PFSK-1 (cell line): ENCODE results near the gene C1GALT1.

Experiments
- FOXP2 ChIP-seq: optimal IDR thresholded peaks from 2 replicates; pipeline ENCODE3; 2011; ENCODE audit warnings: borderline replicate concordance, control low read depth, inconsistent platforms; ENCODE audit not compliant: insufficient read depth; ENCODE audit errors: extremely low read length, extremely low read depth
- POLR2AphosphoS5 ChIP-seq: IDR thresholded peaks from 2 replicates; pipeline ENCODE4 v1.6.1; 2012; ENCODE audit warnings: low read depth, mild to moderate bottlenecking, control low read depth, low read length, moderate library complexity
- SIN3A ChIP-seq: IDR thresholded peaks from 2 replicates; pipeline ENCODE4 v1.6.1; 2012; ENCODE audit warnings: mild to moderate bottlenecking, low read length, moderate library complexity, borderline replicate concordance; ENCODE audit not compliant: insufficient read depth
- TAF1 ChIP-seq: IDR thresholded peaks from 2 replicates; pipeline ENCODE4 v1.6.1; 2012; ENCODE audit warnings: low read length, control low read depth, borderline replicate concordance; ENCODE audit not compliant: insufficient read depth
- TF ChIP-seq, protein P1 (sequence below), 2 experiments: IDR thresholded peaks; 2 replicates each; pipeline versions ENCODE4 v1.6.1 to v1.8.0; 2011 to 2012; ENCODE audit warnings: low read depth in 2 of 2, low read length in 2 of 2, control low read depth in 1 of 2, inconsistent platforms in 1 of 2, mild to moderate bottlenecking in 1 of 2, moderate library complexity in 1 of 2; ENCODE audit not compliant: insufficient read depth in 1 of 2

The C1GALT1 gene

DNA sequence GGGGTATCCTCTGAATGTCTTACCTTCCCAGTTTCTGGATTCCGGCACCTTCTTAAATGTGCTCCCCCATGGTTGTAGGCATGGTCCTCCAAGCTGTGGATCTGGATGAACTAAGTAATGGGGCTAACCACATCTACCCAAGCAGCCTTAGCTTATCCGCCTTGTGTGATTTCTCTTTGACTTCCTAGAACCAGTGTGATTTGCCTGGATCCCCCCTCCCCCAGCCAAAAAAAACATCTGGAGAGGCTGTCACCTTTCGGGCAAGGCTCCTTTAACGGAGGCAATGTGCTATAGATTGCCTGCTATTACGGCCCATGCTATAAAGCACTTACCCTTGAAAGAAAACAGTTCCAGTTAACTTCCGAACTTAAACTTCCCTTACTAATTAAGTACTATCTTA is 33.9 kb downstream of the C1GALT1 start:
- no peak for TF ChIP-seq POLR2AphosphoS5
- TF ChIP-seq, protein P1, sequence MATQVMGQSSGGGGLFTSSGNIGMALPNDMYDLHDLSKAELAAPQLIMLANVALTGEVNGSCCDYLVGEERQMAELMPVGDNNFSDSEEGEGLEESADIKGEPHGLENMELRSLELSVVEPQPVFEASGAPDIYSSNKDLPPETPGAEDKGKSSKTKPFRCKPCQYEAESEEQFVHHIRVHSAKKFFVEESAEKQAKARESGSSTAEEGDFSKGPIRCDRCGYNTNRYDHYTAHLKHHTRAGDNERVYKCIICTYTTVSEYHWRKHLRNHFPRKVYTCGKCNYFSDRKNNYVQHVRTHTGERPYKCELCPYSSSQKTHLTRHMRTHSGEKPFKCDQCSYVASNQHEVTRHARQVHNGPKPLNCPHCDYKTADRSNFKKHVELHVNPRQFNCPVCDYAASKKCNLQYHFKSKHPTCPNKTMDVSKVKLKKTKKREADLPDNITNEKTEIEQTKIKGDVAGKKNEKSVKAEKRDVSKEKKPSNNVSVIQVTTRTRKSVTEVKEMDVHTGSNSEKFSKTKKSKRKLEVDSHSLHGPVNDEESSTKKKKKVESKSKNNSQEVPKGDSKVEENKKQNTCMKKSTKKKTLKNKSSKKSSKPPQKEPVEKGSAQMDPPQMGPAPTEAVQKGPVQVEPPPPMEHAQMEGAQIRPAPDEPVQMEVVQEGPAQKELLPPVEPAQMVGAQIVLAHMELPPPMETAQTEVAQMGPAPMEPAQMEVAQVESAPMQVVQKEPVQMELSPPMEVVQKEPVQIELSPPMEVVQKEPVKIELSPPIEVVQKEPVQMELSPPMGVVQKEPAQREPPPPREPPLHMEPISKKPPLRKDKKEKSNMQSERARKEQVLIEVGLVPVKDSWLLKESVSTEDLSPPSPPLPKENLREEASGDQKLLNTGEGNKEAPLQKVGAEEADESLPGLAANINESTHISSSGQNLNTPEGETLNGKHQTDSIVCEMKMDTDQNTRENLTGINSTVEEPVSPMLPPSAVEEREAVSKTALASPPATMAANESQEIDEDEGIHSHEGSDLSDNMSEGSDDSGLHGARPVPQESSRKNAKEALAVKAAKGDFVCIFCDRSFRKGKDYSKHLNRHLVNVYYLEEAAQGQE (IDR thresholded peaks at IDR 0.05; ENCODE audit: insufficient read depth in 1 of 2, low read depth in 2 of 2, low read length in 2 of 2), result no peak
- TF ChIP-seq TAF1, result no peak
- TF ChIP-seq FOXP2, result no peak
- no peak for TF ChIP-seq SIN3A

DNA sequence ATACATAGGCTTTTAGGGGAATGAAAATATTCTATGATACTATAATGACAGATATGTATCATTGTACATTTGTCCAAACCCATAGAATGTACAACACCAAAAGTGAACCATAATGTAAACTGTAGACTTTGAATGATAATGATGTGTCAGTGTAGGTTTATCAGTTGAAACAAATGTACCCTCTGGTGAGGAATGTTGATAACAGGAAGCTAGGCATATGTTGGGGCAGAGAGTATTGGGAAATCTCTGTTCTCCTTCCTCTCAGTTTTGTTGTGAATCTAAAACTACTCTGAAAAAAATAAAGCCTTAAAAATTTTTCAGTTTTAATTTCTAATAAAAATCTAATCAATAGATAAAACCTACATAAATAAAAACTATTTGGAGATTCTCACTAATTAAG is 36.9 kb downstream of the C1GALT1 start:
- TF ChIP-seq, protein P1 (IDR thresholded peaks at IDR 0.05; ENCODE audit: insufficient read depth in 1 of 2, low read depth in 2 of 2, low read length in 2 of 2), result no peak
- TF ChIP-seq FOXP2 (no peak), TAF1 (no peak), POLR2AphosphoS5 (no peak), SIN3A (no peak)

DNA sequence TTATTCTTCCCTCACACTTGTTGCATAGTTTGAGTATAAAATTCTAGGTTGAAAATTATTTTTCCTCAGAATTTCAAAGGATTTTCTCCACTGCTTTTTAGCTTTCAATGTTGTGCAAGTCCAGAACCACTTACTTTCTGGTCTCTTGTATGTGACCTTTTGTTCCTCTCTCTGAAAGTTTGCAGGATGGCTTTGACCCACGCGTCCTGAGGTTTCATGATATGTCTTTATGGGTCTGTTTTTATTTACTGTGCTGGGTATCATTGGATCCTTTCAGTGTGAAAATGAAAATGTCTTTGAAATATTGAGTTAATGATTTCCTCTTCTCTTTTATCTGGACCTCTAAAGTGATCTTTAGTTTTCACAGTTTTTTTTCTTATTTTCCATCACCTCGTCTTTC is 38.5 kb downstream of the C1GALT1 start:
- TF ChIP-seq, protein P1 (IDR thresholded peaks at IDR 0.05; ENCODE audit: insufficient read depth in 1 of 2, low read depth in 2 of 2, low read length in 2 of 2), result no peak
- TF ChIP-seq TAF1, result no peak
- TF ChIP-seq FOXP2, result no peak

DNA sequence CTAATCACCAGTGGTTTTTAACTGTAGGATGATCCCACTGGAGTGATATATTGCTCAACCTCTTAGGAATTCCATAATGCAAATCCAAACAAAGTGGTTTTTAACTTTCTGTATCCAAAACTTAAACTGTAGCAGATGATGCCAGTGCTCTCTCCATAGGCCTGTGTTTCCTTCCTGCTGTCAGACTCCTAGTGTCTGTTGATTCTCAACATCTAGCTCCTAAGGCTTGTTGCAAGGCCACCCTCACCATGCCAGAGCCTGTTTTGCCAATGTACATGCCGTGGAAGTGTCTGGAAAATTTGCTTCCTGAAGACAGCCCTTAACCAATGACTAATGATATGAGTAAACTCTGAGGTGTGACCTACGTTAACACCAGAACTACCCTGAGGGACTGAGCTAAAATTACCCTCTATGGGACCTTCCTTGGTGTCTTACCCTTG is 39.3 kb downstream of the C1GALT1 start:
- TF ChIP-seq TAF1 (no peak), SIN3A (no peak), FOXP2 (no peak), POLR2AphosphoS5 (no peak)
- TF ChIP-seq, protein P1 (IDR thresholded peaks at IDR 0.05; ENCODE audit: insufficient read depth in 1 of 2, low read depth in 2 of 2, low read length in 2 of 2), result no peak

DNA sequence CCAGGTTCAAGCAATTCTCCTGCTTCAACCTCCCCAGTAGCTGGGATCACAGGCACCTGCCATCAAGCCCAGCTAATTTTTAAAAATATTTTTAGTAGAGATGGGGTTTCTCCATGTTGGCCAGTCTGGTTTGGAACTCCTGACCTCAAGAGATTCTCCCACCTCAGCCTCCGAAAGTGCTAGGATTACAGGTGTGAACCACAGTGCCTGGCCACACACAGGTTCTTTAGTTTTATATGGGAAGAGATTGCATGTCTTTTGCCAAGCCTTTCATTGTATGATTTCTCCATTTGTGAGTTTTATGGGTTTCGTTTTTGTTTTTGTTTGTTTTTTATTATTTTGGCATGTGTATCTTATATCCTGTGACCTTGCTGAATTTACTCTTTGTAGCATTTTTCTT is 40.9 kb downstream of the C1GALT1 start:
- TF ChIP-seq FOXP2 (no peak), TAF1 (no peak)

DNA sequence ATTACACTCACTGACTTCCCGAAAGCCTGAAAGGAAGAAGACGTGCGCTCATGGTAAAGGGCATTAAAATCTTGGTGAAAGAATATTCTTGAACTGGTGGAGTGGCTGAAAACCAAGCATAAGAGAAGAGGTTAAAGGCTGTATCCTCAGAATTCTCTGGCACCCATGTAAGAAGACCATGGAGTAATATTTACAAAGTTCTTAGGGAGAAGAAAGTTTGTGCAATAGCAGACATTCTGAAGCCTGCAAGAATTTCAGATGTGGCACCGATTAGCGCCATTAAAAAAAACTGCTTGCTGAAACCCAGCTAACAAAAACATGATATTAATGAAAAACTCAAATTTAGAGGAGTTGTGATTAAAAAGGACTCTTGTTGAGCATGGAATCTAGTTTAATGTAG is 44.1 kb downstream of the C1GALT1 start:
- no peak for TF ChIP-seq FOXP2
- no peak for TF ChIP-seq TAF1
- TF ChIP-seq SIN3A, result no peak
- no peak for TF ChIP-seq POLR2AphosphoS5
- TF ChIP-seq, protein P1 (IDR thresholded peaks at IDR 0.05; ENCODE audit: insufficient read depth in 1 of 2, low read depth in 2 of 2, low read length in 2 of 2), result no peak
